HepG2 (cell line): ENCODE measurements around the gene NR0B1. TPM values are rescaled to one million over a fixed set of nuclear protein-coding genes. Genes with fewer than 3 reads are reported as not detected.
A peak's percentile ranks its signal among the peaks of the same experiment; 100 is the strongest.

Experiments used
- ATAC-seq: fragments of 200-7000 bp; cut with Tn5 transposase; 3 replicates; pipeline ENCODE4 v1.9.1; 2020; ENCODE audit warnings: mild to moderate bottlenecking, moderate library complexity
- BruUV-seq: library from RNA; stranded (reverse); fragments of 400-500 nt; replicated peaks from 2 replicates; lab custom pipeline; 2021; lab: Mats Ljungman, UMichigan
- CTCF ChIA-PET: fragments of 300-600 bp; formaldehyde crosslinking; extraction: SDS; loops from one replicate; lab custom pipeline; 2021; ENCODE audit warnings: low total read pairs, inconsistent platforms, low intra/inter-chr PET ratio; lab: Yijun Ruan, JAX
- POLR2A ChIA-PET: fragments of 350-600 bp; sonication (Branson Sonifier 250); formaldehyde crosslinking; loops from one replicate; lab custom pipeline; 2020; ENCODE audit warnings: antibody characterized with exemption, inconsistent platforms; lab: Yijun Ruan, JAX
- DNase-seq: peaks from one replicate; pipeline ENCODE4 v3.0.0-alpha.2; 2015; ENCODE audit warnings: low spot score
- FAIRE-seq: peaks from 3 replicates; lab custom pipeline; 2011; peaks lifted over from hg19 to GRCh38; lab: Jason Lieb, UNC
- H2AFZ ChIP-seq: one replicate; pipeline ENCODE4 v1.6.1; 2011; ENCODE audit warnings: low read length, inconsistent platforms
- H3K27ac ChIP-seq: fragments of 300-600 bp; 3 replicates; pipeline ENCODE4 v1.8.0; 2011; ENCODE audit warnings: mixed run types, mild to moderate bottlenecking, mixed read lengths, low read length, inconsistent platforms; ENCODE audit not compliant: insufficient read depth; ENCODE audit errors: extremely low read length
- H3K27me3 ChIP-seq, 2 experiments: fragments of 200-600 bp in 1 of 2; 2 replicates in 1 of 2; 3 replicates in 1 of 2; pipeline versions ENCODE4 v1.6.0 to v1.8.0; 2011; ENCODE audit warnings: low read length in 2 of 2, mild to moderate bottlenecking in 2 of 2, moderate library complexity in 2 of 2, inconsistent platforms in 1 of 2; ENCODE audit not compliant: insufficient read depth in 2 of 2, control insufficient read depth in 1 of 2
- H3K36me3 ChIP-seq, 2 experiments: fragments of 200-600 bp in 1 of 2; replicated peaks in 1 of 2; 2 replicates in 1 of 2; 3 replicates in 1 of 2; pipeline versions ENCODE4 v1.5.1 to v1.8.0; 2011; ENCODE audit warnings: low read length in 2 of 2, inconsistent platforms in 1 of 2; ENCODE audit not compliant: insufficient read depth in 2 of 2, control insufficient read depth in 1 of 2
- H3K4me1 ChIP-seq: 2 replicates; pipeline ENCODE4 v1.5.1; 2012; ENCODE audit warnings: low read length, inconsistent platforms; ENCODE audit not compliant: insufficient read depth
- H3K4me2 ChIP-seq: 2 replicates; pipeline ENCODE4 v1.6.0; 2011; ENCODE audit warnings: low read depth, low read length, inconsistent platforms
- H3K4me3 ChIP-seq, 3 experiments: fragments of 200-600 bp in 1 of 3; sonication (generic), shearing (Covaris generic) in 1 of 3; replicated peaks in 1 of 3; 2 replicates each; pipeline ENCODE4 v1.5.1; 2011 to 2016; ENCODE audit warnings: low read length in 3 of 3, inconsistent platforms in 2 of 3, low read depth in 2 of 3, mild to moderate bottlenecking in 2 of 3, control low read depth in 1 of 3, mixed read lengths in 1 of 3; ENCODE audit not compliant: insufficient read depth in 1 of 3
- H3K79me2 ChIP-seq: one replicate; pipeline ENCODE4 v1.6.1; 2011; ENCODE audit warnings: low read length, inconsistent platforms; ENCODE audit not compliant: insufficient read depth
- H3K9ac ChIP-seq: 2 replicates; pipeline ENCODE4 v1.6.0; 2011; ENCODE audit warnings: mild to moderate bottlenecking, low read depth, low read length, inconsistent platforms; ENCODE audit not compliant: insufficient read depth
- H3K9me3 ChIP-seq: 2 replicates; pipeline ENCODE4 v1.5.1; 2012; ENCODE audit warnings: mild to moderate bottlenecking, low read length
- H4K20me1 ChIP-seq: 2 replicates; pipeline ENCODE4 v1.6.0; 2011; ENCODE audit warnings: inconsistent platforms, mild to moderate bottlenecking, low read length, moderate library complexity; ENCODE audit not compliant: insufficient read depth
- HNRNPL ChIP-seq: fragments of 200-400 bp; formaldehyde crosslinking; IDR thresholded peaks from 2 replicates; pipeline ENCODE4 v1.6.1; 2017; ENCODE audit warnings: mild to moderate bottlenecking, low read depth, low read length
- ZFP36 ChIP-seq: fragments of 150-350 bp; IDR thresholded peaks from 2 replicates; pipeline ENCODE4 v1.6.1; 2018; ENCODE audit warnings: borderline replicate concordance, low read length, low read depth; ENCODE audit not compliant: partially characterized antibody
- ZNF44 ChIP-seq: sonication (generic); formaldehyde crosslinking; IDR thresholded peaks from 2 replicates; pipeline ENCODE4 v1.5.1; 2020; ENCODE audit warnings: mild to moderate bottlenecking, missing genetic modification reagents
- ZNF777 ChIP-seq: sonication (generic); formaldehyde crosslinking; IDR thresholded peaks from 2 replicates; pipeline ENCODE4 v1.4.0; 2020; ENCODE audit warnings: missing genetic modification reagents
- WGBS: methylation state at CpG from one replicate; pipeline ENCODE4 v1.1.6; 2017; ENCODE audit warnings: low lambda C conversion rate; 5-methylcytosine and 5-hydroxymethylcytosine counted together
- in situ Hi-C: cut with HindIII; loops from 2 replicates; pipeline ENCODE4 v1.10.0; 2017; ENCODE audit warnings: low pct_unique_long_range_greater_than_20kb; ENCODE audit not compliant: extremely low pct_ligation_motif_present
- intact Hi-C: fragments of 100-400 bp; cut with micrococcal nuclease; formaldehyde crosslinking; loops from one replicate; pipeline ENCODE4 v1.10.0; 2022; ENCODE audit not compliant: unreplicated experiment
- polyA plus RNA-seq, 8 experiments: library from polyadenylated mRNA; depleted of rRNA in 3 of 8; stranded (reverse) in 7 of 8; unstranded in 1 of 8; fragments of >200 nt; fragmentation: Illumina TruSeq in 4 of 8; extraction: Trizol in 4 of 8; gene quantifications; 2 replicates each; pipeline versions ENCODE4 v1.2.1 to v1.2.3, GENCODE V29; 2011 to 2016; ENCODE audit warnings: low read depth in 4 of 8, missing spikeins in 1 of 8, mixed read lengths in 1 of 8; ENCODE audit not compliant: insufficient read depth in 1 of 8
- total RNA-seq, 5 experiments: library from RNA; depleted of rRNA; stranded (reverse); fragments of >200 nt; fragmentation: Illumina TruSeq; extraction: Trizol; gene quantifications; 2 replicates each; pipeline ENCODE4 v1.2.3, GENCODE V29; 2016; ENCODE audit warnings: low read depth in 1 of 5
- TF ChIP-seq, protein P1 (sequence below): IDR thresholded peaks from 2 replicates; pipeline ENCODE4 v1.6.1; 2016; ENCODE audit warnings: missing genetic modification reagents, missing compliant biosample characterization
- TF ChIP-seq, protein P2 (sequence below): sonication (generic); formaldehyde crosslinking; IDR thresholded peaks from 2 replicates; pipeline ENCODE4 v1.4.0; 2020; ENCODE audit warnings: missing genetic modification reagents

The NR0B1 gene
- total and polyA plus RNA-seq, 2 of the 13 experiments (the other 11 are each of a cell fraction or from before 2014, with no cell fraction given), result not detected

DNA sequence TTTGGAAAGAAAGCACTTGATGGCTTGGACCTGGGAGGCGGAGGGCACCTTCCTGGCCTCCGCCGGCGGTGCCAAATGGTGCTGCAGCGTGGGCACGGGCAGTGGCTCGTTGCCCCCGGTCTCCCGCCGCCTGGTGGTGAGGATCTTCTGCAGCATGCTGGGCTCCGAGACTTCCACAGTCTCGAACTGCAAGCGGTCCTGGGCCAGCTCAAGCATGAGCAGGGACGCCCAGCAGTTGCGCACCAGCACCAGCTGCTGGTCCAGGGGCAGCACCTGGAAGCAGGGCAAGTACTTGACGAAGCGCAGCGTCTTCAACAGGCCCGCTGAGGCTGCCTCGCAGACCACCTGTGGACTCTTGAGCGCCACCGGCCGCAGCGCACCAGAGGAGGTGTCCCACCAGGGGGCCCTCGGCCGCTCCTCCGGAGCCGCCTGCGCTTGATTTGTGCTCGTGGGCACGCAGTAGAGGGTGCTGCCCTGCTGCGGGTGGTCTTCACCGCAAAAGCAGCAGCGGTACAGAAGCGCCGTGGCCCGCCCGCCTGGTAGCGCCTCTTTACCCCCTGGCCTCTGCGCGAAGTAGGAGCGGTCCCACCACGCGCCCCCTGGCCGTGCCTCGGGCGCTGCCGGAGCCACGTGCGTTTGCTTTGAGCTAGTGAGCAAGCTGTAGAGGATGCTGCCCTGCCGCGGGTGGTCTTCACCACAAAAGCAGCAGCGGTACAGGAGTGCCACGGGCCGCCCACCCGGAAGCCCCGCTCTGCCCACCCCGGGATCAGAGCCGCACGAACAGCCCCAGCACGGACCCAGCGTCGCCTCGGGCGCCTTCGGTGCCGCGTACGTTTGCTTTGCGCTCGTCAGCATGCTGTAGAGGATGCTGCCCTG is 689 bp downstream of the NR0B1 start:
- Histone ChIP-seq H3K36me3 (no peaks in the 10 kb centered on the region), H2AFZ (no peak overlapping the region), H3K27ac (no peak overlapping the region), H3K4me1 (peaks cover 20% of the 10 kb centered on the region), H3K27me3 (peaks cover 0 to 4% of the 10 kb centered on the region in 2 experiments; a peak in 1 of 5 replicates), H3K4me2 (no peak overlapping the region), H3K4me3 (no peak overlapping the region), H4K20me1 (no peaks in the 10 kb centered on the region), H3K9ac (no peak overlapping the region), H3K79me2 (no peaks in the 10 kb centered on the region), H3K9me3 (no peaks in the 10 kb centered on the region)
- TF ChIP-seq HNRNPL (0 out of 2 replicates have a peak, but pooled peaks have one; percentile 57), ZNF44 (CRISPR knock-in tag) (no peak)
- intact Hi-C loops (no loop called here), in situ Hi-C loops (no loop called here)
- WGBS, result no CpG with 5 or more reads among the region's 71 CpGs
- BruUV-seq, result no TSS peak
- ChIA-PET POLR2A (no interaction called here), CTCF (no interaction called here)
- DNase-seq (no peak), ATAC-seq (peak; percentile 53; the same call in 2 of the 3 replicates), FAIRE-seq (no peak)

DNA sequence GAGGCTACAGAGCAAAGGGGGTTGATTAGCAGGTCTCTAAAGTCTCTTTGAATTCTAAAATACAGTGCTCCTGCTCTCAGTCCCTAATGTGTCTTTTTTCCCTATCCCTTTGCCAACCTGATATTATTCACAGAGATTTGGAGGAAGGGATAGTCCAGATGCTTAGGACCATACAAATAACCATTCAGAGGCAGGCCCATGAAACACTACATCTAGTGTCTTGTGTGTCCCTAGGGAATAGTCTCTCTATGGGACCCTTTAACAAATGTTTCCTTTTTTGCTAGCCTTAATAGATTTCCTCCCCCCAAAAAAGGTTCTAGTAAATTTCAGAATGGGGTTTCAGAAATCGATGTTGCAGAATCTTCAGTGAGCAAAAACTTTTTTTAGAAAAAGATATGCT is 1.7 kb downstream of the NR0B1 start:
- FAIRE-seq (no peak), ATAC-seq (no peak), DNase-seq (no peak)
- no peak overlapping the region for H3K4me2 ChIP-seq
- H3K4me1 ChIP-seq, result peaks cover 9% of the 10 kb centered on the region
- no TSS peak for BruUV-seq
- H3K4me3 ChIP-seq, result no peak overlapping the region
- no peaks in the 10 kb centered on the region for H3K79me2 ChIP-seq
- peaks cover 0 to 4% of the 10 kb centered on the region in 2 experiments; a peak in 1 of 5 replicates for H3K27me3 ChIP-seq
- H2AFZ ChIP-seq, result no peak overlapping the region
- H3K9me3 ChIP-seq, result no peaks in the 10 kb centered on the region
- no peaks in the 10 kb centered on the region for H4K20me1 ChIP-seq
- WGBS, result 0% methylated on average over 1 of the region's 1 CpG
- no peak overlapping the region for H3K9ac ChIP-seq
- in situ Hi-C loops (no loop called here), intact Hi-C loops (no loop called here)
- no peak overlapping the region for H3K27ac ChIP-seq
- CTCF ChIA-PET, result no interaction called here
- H3K36me3 ChIP-seq, result no peaks in the 10 kb centered on the region
- POLR2A ChIA-PET, result no interaction called here
- TF ChIP-seq, protein P1, sequence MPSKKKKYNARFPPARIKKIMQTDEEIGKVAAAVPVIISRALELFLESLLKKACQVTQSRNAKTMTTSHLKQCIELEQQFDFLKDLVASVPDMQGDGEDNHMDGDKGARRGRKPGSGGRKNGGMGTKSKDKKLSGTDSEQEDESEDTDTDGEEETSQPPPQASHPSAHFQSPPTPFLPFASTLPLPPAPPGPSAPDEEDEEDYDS (CRISPR knock-in tag), result no peak
- TF ChIP-seq ZNF777 (CRISPR knock-in tag) (no peak), ZFP36 (no peak)
- TF ChIP-seq, protein P2, sequence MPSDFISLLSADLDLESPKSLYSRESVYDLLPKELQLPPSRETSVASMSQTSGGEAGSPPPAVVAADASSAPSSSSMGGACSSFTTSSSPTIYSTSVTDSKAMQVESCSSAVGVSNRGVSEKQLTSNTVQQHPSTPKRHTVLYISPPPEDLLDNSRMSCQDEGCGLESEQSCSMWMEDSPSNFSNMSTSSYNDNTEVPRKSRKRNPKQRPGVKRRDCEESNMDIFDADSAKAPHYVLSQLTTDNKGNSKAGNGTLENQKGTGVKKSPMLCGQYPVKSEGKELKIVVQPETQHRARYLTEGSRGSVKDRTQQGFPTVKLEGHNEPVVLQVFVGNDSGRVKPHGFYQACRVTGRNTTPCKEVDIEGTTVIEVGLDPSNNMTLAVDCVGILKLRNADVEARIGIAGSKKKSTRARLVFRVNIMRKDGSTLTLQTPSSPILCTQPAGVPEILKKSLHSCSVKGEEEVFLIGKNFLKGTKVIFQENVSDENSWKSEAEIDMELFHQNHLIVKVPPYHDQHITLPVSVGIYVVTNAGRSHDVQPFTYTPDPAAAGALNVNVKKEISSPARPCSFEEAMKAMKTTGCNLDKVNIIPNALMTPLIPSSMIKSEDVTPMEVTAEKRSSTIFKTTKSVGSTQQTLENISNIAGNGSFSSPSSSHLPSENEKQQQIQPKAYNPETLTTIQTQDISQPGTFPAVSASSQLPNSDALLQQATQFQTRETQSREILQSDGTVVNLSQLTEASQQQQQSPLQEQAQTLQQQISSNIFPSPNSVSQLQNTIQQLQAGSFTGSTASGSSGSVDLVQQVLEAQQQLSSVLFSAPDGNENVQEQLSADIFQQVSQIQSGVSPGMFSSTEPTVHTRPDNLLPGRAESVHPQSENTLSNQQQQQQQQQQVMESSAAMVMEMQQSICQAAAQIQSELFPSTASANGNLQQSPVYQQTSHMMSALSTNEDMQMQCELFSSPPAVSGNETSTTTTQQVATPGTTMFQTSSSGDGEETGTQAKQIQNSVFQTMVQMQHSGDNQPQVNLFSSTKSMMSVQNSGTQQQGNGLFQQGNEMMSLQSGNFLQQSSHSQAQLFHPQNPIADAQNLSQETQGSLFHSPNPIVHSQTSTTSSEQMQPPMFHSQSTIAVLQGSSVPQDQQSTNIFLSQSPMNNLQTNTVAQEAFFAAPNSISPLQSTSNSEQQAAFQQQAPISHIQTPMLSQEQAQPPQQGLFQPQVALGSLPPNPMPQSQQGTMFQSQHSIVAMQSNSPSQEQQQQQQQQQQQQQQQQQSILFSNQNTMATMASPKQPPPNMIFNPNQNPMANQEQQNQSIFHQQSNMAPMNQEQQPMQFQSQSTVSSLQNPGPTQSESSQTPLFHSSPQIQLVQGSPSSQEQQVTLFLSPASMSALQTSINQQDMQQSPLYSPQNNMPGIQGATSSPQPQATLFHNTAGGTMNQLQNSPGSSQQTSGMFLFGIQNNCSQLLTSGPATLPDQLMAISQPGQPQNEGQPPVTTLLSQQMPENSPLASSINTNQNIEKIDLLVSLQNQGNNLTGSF (CRISPR knock-in tag), result no peak
